ENCODE results near the gene NRXN3.

Gene NRXN3

GRCh38 chr14:79852950-79853744, 1683.0 kb downstream of the NRXN3 start:
- TF ChIP-seq CTCF (IDR thresholded peaks at IDR 0.05; ENCODE audit: extremely low read depth, missing control alignments) = no peak
- no peak for DNase-seq (ENCODE audit: low spot score)

GRCh38 chr14:79855789-79856188, 1685.6 kb downstream of the NRXN3 start:
- TF ChIP-seq CTCF (IDR thresholded peaks at IDR 0.05; ENCODE audit: extremely low read depth, missing control alignments) = no peak
- no peak for DNase-seq (ENCODE audit: low spot score)

- no peak for TF ChIP-seq CTCF (IDR thresholded peaks at IDR 0.05; ENCODE audit: extremely low read depth, missing control alignments)
These were observed 1686.2 kb downstream of the NRXN3 start for GRCh38 chr14:79856381-79856780.

GRCh38 chr14:79861111-79861510, 1690.9 kb downstream of the NRXN3 start:
- TF ChIP-seq CTCF (IDR thresholded peaks at IDR 0.05; ENCODE audit: extremely low read depth, missing control alignments) = no peak
- DNase-seq (ENCODE audit: low spot score) = no peak

More at GRCh38 chr14:79856381-79856780, 1686.2 kb downstream of the NRXN3 start:
- no peak for DNase-seq (ENCODE audit: low spot score)

- no peak for TF ChIP-seq CTCF (IDR thresholded peaks at IDR 0.05; ENCODE audit: extremely low read depth, missing control alignments)
These were observed 1691.9 kb downstream of the NRXN3 start for GRCh38 chr14:79862045-79862444.

GRCh38 chr14:79871136-79871535, 1701.0 kb downstream of the NRXN3 start:
- no peak for TF ChIP-seq CTCF (IDR thresholded peaks at IDR 0.05; ENCODE audit: extremely low read depth, missing control alignments)
- no peak for DNase-seq (ENCODE audit: low spot score)

More at GRCh38 chr14:79862045-79862444, 1691.9 kb downstream of the NRXN3 start:
- DNase-seq (ENCODE audit: low spot score) = no peak

GRCh38 chr14:79878229-79878628, 1708.1 kb downstream of the NRXN3 start:
- DNase-seq (ENCODE audit: low spot score) = no peak
- no peak for TF ChIP-seq CTCF (IDR thresholded peaks at IDR 0.05; ENCODE audit: extremely low read depth, missing control alignments)

All from GM20000 (cell line).